Measurements from ENCODE around the gene CDK6. TPM values are rescaled to one million over a fixed set of nuclear protein-coding genes. Genes with fewer than 3 reads are reported as not detected.

Gene CDK6
- total RNA-seq, 1 donor from 2014 or later = 30.4 TPM

GRCh38 chr7:92685136-92686042, 151.0 kb downstream of the CDK6 start:
- no peak for DNase-seq (ENCODE audit: low read depth in 2 of 2)

GRCh38 chr7:92684274-92684673, 152.1 kb downstream of the CDK6 start:
- DNase-seq (ENCODE audit: low read depth in 2 of 2) = no peak

GRCh38 chr7:92682903-92683539, 153.4 kb downstream of the CDK6 start:
- peak in 1 of 2 donors; percentile 49 for DNase-seq (ENCODE audit: low read depth in 2 of 2)

- no peak for DNase-seq (ENCODE audit: low read depth in 2 of 2)
Observed at GRCh38 chr7:92682330-92682729, 154.0 kb downstream of the CDK6 start.

- DNase-seq (ENCODE audit: low read depth in 2 of 2) = no peak
Observed at GRCh38 chr7:92681633-92682032, 154.7 kb downstream of the CDK6 start.

- no peak for DNase-seq (ENCODE audit: low read depth in 2 of 2)
Observed at GRCh38 chr7:92680442-92680841, 155.9 kb downstream of the CDK6 start.

- DNase-seq (ENCODE audit: low read depth in 2 of 2) = no peak
Observed at GRCh38 chr7:92678291-92678920, 158.0 kb downstream of the CDK6 start.

- DNase-seq (ENCODE audit: low read depth in 2 of 2) = no peak
Observed at GRCh38 chr7:92674379-92674778, 162.0 kb downstream of the CDK6 start.

- no peak for DNase-seq (ENCODE audit: low read depth in 2 of 2)
Observed at GRCh38 chr7:92671505-92672169, 164.7 kb downstream of the CDK6 start.

- no peak for DNase-seq (ENCODE audit: low read depth in 2 of 2)
Observed at GRCh38 chr7:92670204-92670851, 166.0 kb downstream of the CDK6 start.

- no peak for DNase-seq (ENCODE audit: low read depth in 2 of 2)
Observed at GRCh38 chr7:92669616-92670165, 166.7 kb downstream of the CDK6 start.

GRCh38 chr7:92668564-92668963, 167.8 kb downstream of the CDK6 start:
- DNase-seq (ENCODE audit: low read depth in 2 of 2) = no peak

- peak in 1 of 2 donors; percentile 12 for DNase-seq (ENCODE audit: low read depth in 2 of 2)
Observed at GRCh38 chr7:92667816-92668535, 168.4 kb downstream of the CDK6 start.

GRCh38 chr7:92665926-92666325, 170.4 kb downstream of the CDK6 start:
- no peak for DNase-seq (ENCODE audit: low read depth in 2 of 2)

GRCh38 chr7:92661651-92662050, 174.7 kb downstream of the CDK6 start:
- no peak for DNase-seq (ENCODE audit: low read depth in 2 of 2)

- no peak for DNase-seq (ENCODE audit: low read depth in 2 of 2)
Observed at GRCh38 chr7:92658671-92659070, 177.7 kb downstream of the CDK6 start.

GRCh38 chr7:92657391-92657790, 179.0 kb downstream of the CDK6 start:
- no peak for DNase-seq (ENCODE audit: low read depth in 2 of 2)

GRCh38 chr7:92656121-92656520, 180.3 kb downstream of the CDK6 start:
- DNase-seq (ENCODE audit: low read depth in 2 of 2) = no peak

- no peak for DNase-seq (ENCODE audit: low read depth in 2 of 2)
Observed at GRCh38 chr7:92655346-92655884, 181.0 kb downstream of the CDK6 start.

- DNase-seq (ENCODE audit: low read depth in 2 of 2) = no peak
Observed at GRCh38 chr7:92653136-92653535, 183.2 kb downstream of the CDK6 start.

Data from lung microvascular endothelial cell (primary cell).